Activated gamma-delta T cell treated with anti-CD3 and anti-CD28 coated beads, Interleukin-2, amount 50 U/mL, for 16 hours (primary cell): ENCODE results near the gene RPN1.

Source experiments
- DNase-seq: peaks from one replicate; pipeline ENCODE4 v3.0.0-alpha.2; 2020; ENCODE audit warnings: low read depth

Gene RPN1

GRCh38 chr3:128578346-128578745 lies 72.3 kb downstream of the RPN1 start:
- no peak for DNase-seq

- DNase-seq: no peak
Measured at GRCh38 chr3:128577711-128578110, 72.9 kb downstream of the RPN1 start.

GRCh38 chr3:128576290-128576689 lies 74.3 kb downstream of the RPN1 start:
- DNase-seq: no peak

DNA sequence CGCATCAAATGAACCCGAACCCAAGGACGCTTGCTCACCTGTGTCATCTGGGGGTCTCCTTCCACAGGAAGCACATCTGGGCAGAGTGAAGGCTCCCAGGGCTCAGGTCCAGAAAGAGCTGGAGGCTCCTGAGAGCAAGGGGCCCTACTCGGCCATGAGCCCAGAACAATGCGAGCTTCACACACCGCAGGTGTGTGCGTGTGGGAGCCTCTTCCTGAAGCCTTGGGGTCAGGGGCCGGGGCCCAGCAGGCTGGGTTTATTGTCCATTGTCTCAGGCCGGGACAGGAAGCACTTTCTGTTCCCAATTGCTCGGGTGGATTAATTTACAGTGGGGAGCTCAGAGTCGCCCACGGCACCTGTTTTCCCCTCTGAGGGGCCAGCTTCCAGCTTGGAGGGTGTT lies 74.8 kb downstream of the RPN1 start:
- no peak for DNase-seq

DNA sequence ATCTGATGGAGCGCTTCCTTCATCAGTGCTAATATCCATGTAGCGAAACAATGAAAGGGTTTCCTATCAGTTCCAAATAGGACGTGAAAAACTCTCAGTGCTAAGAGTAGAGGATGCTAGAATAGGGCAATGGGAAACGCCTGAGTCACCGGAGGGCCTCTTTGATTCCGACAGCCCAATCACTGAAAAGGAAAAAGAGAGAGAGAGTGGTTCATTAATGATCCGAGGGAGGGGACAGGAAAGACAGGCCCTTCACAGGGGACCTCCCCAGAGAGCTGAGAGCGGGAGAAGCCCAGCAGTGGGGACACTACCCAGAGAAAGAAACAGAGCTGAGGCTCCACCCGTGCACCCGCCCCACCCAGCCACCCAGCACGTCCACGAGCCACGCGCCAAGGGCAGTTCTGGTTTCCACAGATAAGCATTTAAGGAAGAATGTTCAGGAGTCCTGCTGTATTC lies 76.9 kb downstream of the RPN1 start:
- DNase-seq: no peak

- DNase-seq: no peak
Measured at GRCh38 chr3:128573160-128573559, 77.5 kb downstream of the RPN1 start.

- no peak for DNase-seq
Measured at GRCh38 chr3:128572644-128573105, 77.9 kb downstream of the RPN1 start.

GRCh38 chr3:128572013-128572412 lies 78.6 kb downstream of the RPN1 start:
- DNase-seq: no peak
